WERI-Rb-1 (cell line): ENCODE results near the gene NRXN3.
"Not testable (repeated sequence)": the region's sequence is repeated elsewhere in the genome, so short reads cannot be mapped to it uniquely, and the experiment has no call there.

Experiments
- DNase-seq: peaks from one replicate; pipeline ENCODE4 v3.0.0-alpha.2; 2020
- H3K27ac ChIP-seq: fragments of 250-450 bp; sonication (Bioruptor Pico); 2 replicates; pipeline ENCODE4 v1.5.1; 2020; ENCODE audit warnings: mild to moderate bottlenecking, moderate library complexity
- H3K27me3 ChIP-seq: fragments of 250-450 bp; sonication (Bioruptor Pico); 2 replicates; pipeline ENCODE4 v1.5.1; 2021; ENCODE audit warnings: mild to moderate bottlenecking, low read depth, moderate library complexity; ENCODE audit not compliant: insufficient read depth, severe bottlenecking
- H3K36me3 ChIP-seq: fragments of 250-450 bp; sonication (Bioruptor Pico); 2 replicates; pipeline ENCODE4 v1.5.1; 2020; ENCODE audit warnings: mild to moderate bottlenecking, moderate library complexity
- H3K4me3 ChIP-seq: 2 replicates; pipeline ENCODE4 v1.5.1; 2011; ENCODE audit warnings: low read depth, mild to moderate bottlenecking, control low read depth, low read length
- H3K9me3 ChIP-seq: fragments of 250-450 bp; sonication (Bioruptor Pico); 2 replicates; pipeline ENCODE4 v1.5.1; 2021; ENCODE audit warnings: mild to moderate bottlenecking, moderate library complexity; ENCODE audit not compliant: severe bottlenecking
- CTCF ChIP-seq: IDR thresholded peaks from 2 replicates; pipeline ENCODE4 v1.5.1; 2011; ENCODE audit warnings: low read depth, mild to moderate bottlenecking, control low read depth, inconsistent platforms, low read length

The NRXN3 gene

GRCh38 chr14:78425330-78425729, 255.2 kb downstream of the NRXN3 start:
- Histone ChIP-seq H3K9me3 (no peaks in the 10 kb centered on the region), H3K27ac (no peak overlapping the region), H3K4me3 (no peak overlapping the region), H3K36me3 (no peaks in the 10 kb centered on the region), H3K27me3 (no peaks in the 10 kb centered on the region)
- TF ChIP-seq CTCF, result no peak
- DNase-seq, result no peak

- TF ChIP-seq CTCF, result no peak
- no peak for DNase-seq
- Histone ChIP-seq H3K27me3 (no peaks in the 10 kb centered on the region), H3K4me3 (no peak overlapping the region), H3K9me3 (no peaks in the 10 kb centered on the region), H3K27ac (no peak overlapping the region), H3K36me3 (no peaks in the 10 kb centered on the region)
Observed at GRCh38 chr14:78425782-78426181, 255.6 kb downstream of the NRXN3 start.

- H3K36me3 ChIP-seq, result no peaks in the 10 kb centered on the region
- no peak for TF ChIP-seq CTCF
- H3K4me3 ChIP-seq, result no peak overlapping the region
- H3K27ac ChIP-seq, result no peak overlapping the region
- no peak for DNase-seq
- no peaks in the 10 kb centered on the region for H3K27me3 ChIP-seq
- H3K9me3 ChIP-seq, result no peaks in the 10 kb centered on the region
Observed at GRCh38 chr14:78432046-78432445, 261.9 kb downstream of the NRXN3 start.

- not testable (repeated sequence) for H3K9me3 ChIP-seq, DNase-seq, H3K27ac ChIP-seq, H3K27me3 ChIP-seq, H3K4me3 ChIP-seq, H3K36me3 ChIP-seq
Observed at GRCh38 chr14:78437448-78437847, 267.3 kb downstream of the NRXN3 start.

GRCh38 chr14:78440356-78440894, 270.3 kb downstream of the NRXN3 start:
- DNase-seq, result peak; percentile 21
- H3K36me3 ChIP-seq, result no peaks in the 10 kb centered on the region

GRCh38 chr14:78443834-78444233, 273.7 kb downstream of the NRXN3 start:
- H3K27me3 ChIP-seq, result no peaks in the 10 kb centered on the region
- no peak overlapping the region for H3K27ac ChIP-seq
- DNase-seq, result no peak
- H3K4me3 ChIP-seq, result no peak overlapping the region
- no peak for TF ChIP-seq CTCF
- no peaks in the 10 kb centered on the region for H3K9me3 ChIP-seq
- H3K36me3 ChIP-seq, result no peaks in the 10 kb centered on the region

More at GRCh38 chr14:78440356-78440894, 270.3 kb downstream of the NRXN3 start:
- no peaks in the 10 kb centered on the region for H3K27me3 ChIP-seq
- TF ChIP-seq CTCF, result no peak
- no peaks in the 10 kb centered on the region for H3K9me3 ChIP-seq
- H3K4me3 ChIP-seq, result no peak overlapping the region
- H3K27ac ChIP-seq, result no peak overlapping the region
